ENCODE data around the gene BLOC1S3.
A peak's percentile ranks its signal among the peaks of the same experiment; 100 is the strongest.

Gene BLOC1S3

GRCh38 chr19:45154064-45154827, 24.3 kb upstream of the BLOC1S3 start:
- no peaks in the 10 kb centered on the region for H3K9me3 ChIP-seq (ENCODE audit: control insufficient read depth, low read length)
- peak overlapping the region; percentile 6 for H3K4me3 ChIP-seq (ENCODE audit: extremely low read depth, insufficient read depth, low read length, poor library complexity, severe bottlenecking)
- peaks cover 2% of the 10 kb centered on the region for H3K36me3 ChIP-seq (ENCODE audit: control insufficient read depth, insufficient read depth, low read length)
- 41% methylated on average over 15 to 18 of the region's 19 CpGs for WGBS, 2 experiments (ENCODE audit: insufficient coverage in 2 of 2)
- H3K27ac ChIP-seq (ENCODE audit: low read depth, low read length, severe bottlenecking), result peak overlapping the region; percentile 67
- H3K4me1 ChIP-seq (ENCODE audit: control insufficient read depth, insufficient read depth, low read length, poor library complexity, severe bottlenecking), result peaks cover 13% of the 10 kb centered on the region

DNA sequence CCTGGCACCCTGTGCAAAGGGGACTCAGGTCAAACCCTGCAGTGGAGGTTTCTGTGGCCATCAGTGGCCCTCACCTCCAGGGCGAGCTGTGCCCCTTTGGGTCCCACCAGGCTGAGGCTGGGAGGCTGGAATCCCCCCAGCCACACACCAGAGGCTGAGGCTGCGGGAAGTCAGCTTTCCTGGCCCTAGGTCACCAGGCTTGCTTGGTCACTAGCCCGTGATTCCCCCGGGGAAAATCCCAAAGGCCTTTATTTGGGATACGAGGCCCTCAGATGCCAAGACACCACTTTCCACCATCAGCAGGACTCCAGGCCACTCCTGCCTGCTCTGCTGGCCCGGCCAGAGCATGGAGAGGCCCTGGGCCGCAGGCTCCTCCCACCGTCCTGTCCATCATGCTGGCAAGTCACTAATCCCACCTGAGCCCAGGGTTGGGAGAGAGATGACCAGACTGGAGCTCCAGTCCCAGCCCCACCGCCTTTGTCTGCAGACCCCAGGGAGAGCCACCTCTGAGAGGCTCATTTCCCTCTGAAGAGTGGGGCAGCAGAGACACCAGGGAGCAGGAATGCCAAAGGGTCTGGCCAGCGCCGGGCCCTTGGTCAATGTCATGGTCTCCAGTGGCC, 22.5 kb upstream of the BLOC1S3 start:
- WGBS, 2 experiments (ENCODE audit: insufficient coverage in 2 of 2), result 85 to 86% methylated on average over 9 to 11 of the region's 11 CpGs
- Histone ChIP-seq H3K4me3 (ENCODE audit: extremely low read depth, insufficient read depth, low read length, poor library complexity, severe bottlenecking) (no peak overlapping the region), H3K4me1 (ENCODE audit: control insufficient read depth, insufficient read depth, low read length, poor library complexity, severe bottlenecking) (peaks cover 13% of the 10 kb centered on the region)

DNA sequence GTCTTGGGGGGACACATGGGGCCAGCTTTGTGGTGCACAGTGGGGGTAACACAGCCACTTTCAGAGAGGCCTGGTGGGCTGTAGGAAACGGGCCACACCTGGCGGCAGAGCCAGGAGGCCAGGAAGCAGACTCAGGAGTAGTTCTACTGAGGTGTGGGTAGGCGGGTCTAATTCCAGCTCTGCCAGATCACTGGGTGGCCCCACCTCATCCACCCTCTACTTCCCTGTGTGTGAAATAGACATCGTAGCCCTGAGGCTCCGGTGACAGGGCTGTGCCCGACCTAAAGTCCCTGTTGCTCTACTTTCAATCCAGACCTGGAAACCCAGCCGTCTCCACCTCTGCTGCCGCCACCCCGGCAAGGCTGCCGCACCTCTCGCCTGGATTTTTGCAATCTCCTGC, 21.8 kb upstream of the BLOC1S3 start:
- H3K4me1 ChIP-seq (ENCODE audit: control insufficient read depth, insufficient read depth, low read length, poor library complexity, severe bottlenecking), result peaks cover 13% of the 10 kb centered on the region
- H3K4me3 ChIP-seq (ENCODE audit: extremely low read depth, insufficient read depth, low read length, poor library complexity, severe bottlenecking), result no peak overlapping the region
- H3K36me3 ChIP-seq (ENCODE audit: control insufficient read depth, insufficient read depth, low read length), result no peaks in the 10 kb centered on the region
- H3K27ac ChIP-seq (ENCODE audit: low read depth, low read length, severe bottlenecking), result no peak overlapping the region
- 89 to 93% methylated on average over 10 of the region's 11 CpGs for WGBS, 2 experiments (ENCODE audit: insufficient coverage in 2 of 2)
- no peaks in the 10 kb centered on the region for H3K9me3 ChIP-seq (ENCODE audit: control insufficient read depth, low read length)

More for the DNA sequence above, 22.5 kb upstream of the BLOC1S3 start:
- Histone ChIP-seq H3K36me3 (ENCODE audit: control insufficient read depth, insufficient read depth, low read length) (no peaks in the 10 kb centered on the region), H3K27ac (ENCODE audit: low read depth, low read length, severe bottlenecking) (no peak overlapping the region), H3K9me3 (ENCODE audit: control insufficient read depth, low read length) (no peaks in the 10 kb centered on the region)

DNA sequence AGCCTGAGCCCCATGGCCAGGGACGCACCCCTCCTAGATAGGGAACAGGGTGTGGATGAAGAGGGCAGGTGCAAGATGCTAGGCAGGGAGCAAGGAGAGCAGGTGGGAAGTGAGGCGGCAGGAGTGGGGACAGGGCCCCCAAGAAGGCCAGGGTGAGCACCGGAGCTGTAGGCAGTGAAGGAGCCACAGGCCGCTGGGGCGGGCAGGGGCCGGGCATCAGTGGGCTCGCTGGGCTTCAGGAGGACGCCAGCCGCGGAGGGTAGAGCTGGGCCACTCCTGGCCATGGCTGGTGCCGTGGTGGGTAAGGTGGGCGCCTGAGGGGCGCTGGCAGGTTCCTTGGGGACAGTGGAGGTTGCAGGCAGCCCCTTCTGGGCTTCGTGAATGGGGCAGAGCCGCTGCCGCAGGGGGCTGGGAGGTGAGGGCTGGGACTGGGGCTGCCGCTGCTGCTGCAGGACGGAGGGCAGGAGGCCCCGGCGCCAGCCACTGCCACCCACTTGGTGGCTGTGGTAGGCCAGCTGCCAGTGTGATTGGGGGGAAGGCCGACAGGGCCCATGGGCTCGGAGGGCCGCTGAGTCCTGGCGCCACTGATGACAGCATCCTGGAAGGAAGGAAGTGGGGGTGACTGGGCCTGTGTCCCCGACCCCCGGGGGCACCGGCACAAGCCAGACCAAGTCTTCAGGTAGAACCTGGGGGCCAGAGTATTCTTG, 19.9 kb upstream of the BLOC1S3 start:
- Histone ChIP-seq H3K36me3 (ENCODE audit: control insufficient read depth, insufficient read depth, low read length) (no peaks in the 10 kb centered on the region), H3K27ac (ENCODE audit: low read depth, low read length, severe bottlenecking) (no peak overlapping the region), H3K4me3 (ENCODE audit: extremely low read depth, insufficient read depth, low read length, poor library complexity, severe bottlenecking) (no peak overlapping the region), H3K9me3 (ENCODE audit: control insufficient read depth, low read length) (no peaks in the 10 kb centered on the region), H3K4me1 (ENCODE audit: control insufficient read depth, insufficient read depth, low read length, poor library complexity, severe bottlenecking) (peaks cover 7% of the 10 kb centered on the region)
- 92 to 96% methylated on average over 22 to 26 of the region's 27 CpGs for WGBS, 2 experiments (ENCODE audit: insufficient coverage in 2 of 2)

DNA sequence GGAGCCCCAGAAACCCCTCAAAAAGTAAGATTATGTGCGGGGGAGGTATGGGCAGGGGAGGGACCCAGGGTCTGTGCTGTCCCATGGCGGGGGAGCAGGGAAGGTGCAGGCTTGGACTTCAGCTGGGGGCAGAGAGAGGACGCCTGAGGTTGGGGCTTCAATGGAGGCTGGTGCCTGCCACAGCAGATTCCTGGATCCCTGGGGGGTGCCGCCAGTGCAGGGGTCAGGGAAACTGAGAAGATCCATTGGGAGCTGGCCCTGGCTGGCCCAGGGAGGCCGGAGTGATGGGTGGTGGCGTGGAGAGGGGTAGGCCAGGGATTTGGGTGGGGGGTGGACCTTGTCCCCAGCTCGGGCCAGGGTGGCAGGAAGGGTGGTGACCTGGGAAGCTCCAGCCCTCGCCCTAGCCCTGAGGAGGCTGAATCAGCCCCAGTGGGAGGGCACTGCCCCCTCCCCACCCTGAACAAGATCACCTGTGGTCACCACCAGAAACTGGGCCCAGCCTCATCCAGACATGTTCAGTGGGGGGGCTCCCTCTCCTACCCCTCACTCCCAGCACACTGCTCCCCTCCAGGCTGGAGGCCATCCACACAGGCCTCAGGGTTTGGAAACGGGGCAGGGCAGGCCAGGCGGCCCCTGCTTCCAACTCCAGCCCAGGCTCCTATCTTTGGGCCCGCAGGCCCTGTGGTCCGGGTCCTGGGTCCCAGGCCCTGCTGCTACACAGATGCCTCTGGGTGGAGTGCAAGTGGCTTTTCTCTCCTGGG, 19.2 kb upstream of the BLOC1S3 start:
- Histone ChIP-seq H3K4me1 (ENCODE audit: control insufficient read depth, insufficient read depth, low read length, poor library complexity, severe bottlenecking) (peaks cover 11% of the 10 kb centered on the region), H3K4me3 (ENCODE audit: extremely low read depth, insufficient read depth, low read length, poor library complexity, severe bottlenecking) (no peak overlapping the region), H3K27ac (ENCODE audit: low read depth, low read length, severe bottlenecking) (no peak overlapping the region), H3K9me3 (ENCODE audit: control insufficient read depth, low read length) (no peaks in the 10 kb centered on the region), H3K36me3 (ENCODE audit: control insufficient read depth, insufficient read depth, low read length) (no peaks in the 10 kb centered on the region)
- WGBS, 2 experiments (ENCODE audit: insufficient coverage in 2 of 2), result 85 to 89% methylated on average over 7 to 9 of the region's 12 CpGs

DNA sequence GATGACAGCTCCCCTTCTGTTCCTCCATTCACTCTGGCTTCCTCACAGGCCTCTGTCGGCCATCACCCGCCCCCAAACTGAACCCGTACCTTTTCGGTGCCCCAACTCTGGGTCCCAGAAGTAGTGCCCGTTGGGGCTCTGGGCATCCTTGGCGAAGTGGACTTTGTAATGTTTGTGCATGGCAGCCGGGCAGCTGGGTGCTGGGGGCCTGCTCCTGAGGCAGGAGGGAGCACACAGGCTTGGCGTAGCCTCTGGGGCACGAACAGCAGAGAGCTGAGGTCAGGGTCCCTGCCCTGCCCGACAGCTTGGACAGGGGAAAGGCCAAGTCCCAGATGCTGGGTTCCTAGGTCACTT, 18.6 kb upstream of the BLOC1S3 start:
- peaks cover 15% of the 10 kb centered on the region for H3K4me1 ChIP-seq (ENCODE audit: control insufficient read depth, insufficient read depth, low read length, poor library complexity, severe bottlenecking)
- H3K27ac ChIP-seq (ENCODE audit: low read depth, low read length, severe bottlenecking), result no peak overlapping the region
- H3K36me3 ChIP-seq (ENCODE audit: control insufficient read depth, insufficient read depth, low read length), result no peaks in the 10 kb centered on the region
- 88 to 94% methylated on average over 9 to 10 of the region's 10 CpGs for WGBS, 2 experiments (ENCODE audit: insufficient coverage in 2 of 2)
- H3K4me3 ChIP-seq (ENCODE audit: extremely low read depth, insufficient read depth, low read length, poor library complexity, severe bottlenecking), result no peak overlapping the region
- H3K9me3 ChIP-seq (ENCODE audit: control insufficient read depth, low read length), result no peaks in the 10 kb centered on the region

- Histone ChIP-seq H3K27ac (ENCODE audit: low read depth, low read length, severe bottlenecking) (no peak within 1 kb of the TSS), H3K4me1 (ENCODE audit: control insufficient read depth, insufficient read depth, low read length, poor library complexity, severe bottlenecking) (peaks cover 15% of the 10 kb centered on the region), H3K9me3 (ENCODE audit: control insufficient read depth, low read length) (no peaks in the 10 kb centered on the region), H3K4me3 (ENCODE audit: extremely low read depth, insufficient read depth, low read length, poor library complexity, severe bottlenecking) (no peak within 1 kb of the TSS), H3K36me3 (ENCODE audit: control insufficient read depth, insufficient read depth, low read length) (no peaks in the 10 kb centered on the region)
- 77 to 84% methylated on average over 18 to 29 of the region's 29 CpGs for WGBS, 2 experiments (ENCODE audit: insufficient coverage in 2 of 2)
These were observed 17.5 kb upstream of the BLOC1S3 start, which contains the start of gene NKPD1 for GRCh38 chr19:45160870-45161737. Gene NKPD1 (minus strand): TSS chr19:45160982. CDS start chr19:45160150, 832 bp downstream.

- H3K9me3 ChIP-seq (ENCODE audit: control insufficient read depth, low read length), result no peaks in the 10 kb centered on the region
These were observed 16.6 kb upstream of the BLOC1S3 start for GRCh38 chr19:45161738-45162607.

GRCh38 chr19:45162608-45163143, 15.9 kb upstream of the BLOC1S3 start:
- WGBS, 2 experiments (ENCODE audit: insufficient coverage in 2 of 2), result 94 to 96% methylated on average over 7 to 17 of the region's 18 CpGs
- H3K4me1 ChIP-seq (ENCODE audit: control insufficient read depth, insufficient read depth, low read length, poor library complexity, severe bottlenecking), result peaks cover 17% of the 10 kb centered on the region
- H3K27ac ChIP-seq (ENCODE audit: low read depth, low read length, severe bottlenecking), result no peak overlapping the region
- H3K36me3 ChIP-seq (ENCODE audit: control insufficient read depth, insufficient read depth, low read length), result no peaks in the 10 kb centered on the region
- H3K4me3 ChIP-seq (ENCODE audit: extremely low read depth, insufficient read depth, low read length, poor library complexity, severe bottlenecking), result no peak overlapping the region
- no peaks in the 10 kb centered on the region for H3K9me3 ChIP-seq (ENCODE audit: control insufficient read depth, low read length)

More at GRCh38 chr19:45161738-45162607, 16.6 kb upstream of the BLOC1S3 start:
- Histone ChIP-seq H3K4me1 (ENCODE audit: control insufficient read depth, insufficient read depth, low read length, poor library complexity, severe bottlenecking) (peaks cover 17% of the 10 kb centered on the region), H3K27ac (ENCODE audit: low read depth, low read length, severe bottlenecking) (no peak overlapping the region), H3K4me3 (ENCODE audit: extremely low read depth, insufficient read depth, low read length, poor library complexity, severe bottlenecking) (no peak overlapping the region), H3K36me3 (ENCODE audit: control insufficient read depth, insufficient read depth, low read length) (no peaks in the 10 kb centered on the region)
- 44 to 57% methylated on average over 20 to 25 of the region's 32 CpGs for WGBS, 2 experiments (ENCODE audit: insufficient coverage in 2 of 2)
